Aorta (tissue), 5 donors: ENCODE results near the gene APBA1. TPM values are rescaled to one million over a fixed set of nuclear protein-coding genes. Genes with fewer than 3 reads are reported as not detected.

ENCODE experiments used
- ATAC-seq: fragments of 200-7000 bp; cut with Tn5 transposase; one replicate; pipeline ENCODE4 v1.9.1; 2022; ENCODE audit warnings: moderate library complexity; ENCODE audit not compliant: low FRiP score
- DNase-seq, 2 donors: peaks; one replicate each; pipeline ENCODE4 v3.0.0-alpha.2; 2020
- H3K27ac ChIP-seq, 2 donors: one replicate each; pipeline ENCODE4 v1.5.1; 2013; ENCODE audit warnings: low read length in 2 of 2, mild to moderate bottlenecking in 2 of 2, moderate library complexity in 2 of 2, control low read depth in 1 of 2, inconsistent platforms in 1 of 2, low read depth in 1 of 2
- H3K27me3 ChIP-seq, 2 donors: one replicate each; pipeline ENCODE4 v1.6.1; 2013; ENCODE audit warnings: control low read depth in 1 of 2, low read length in 1 of 2, mild to moderate bottlenecking in 1 of 2, moderate library complexity in 1 of 2; ENCODE audit not compliant: insufficient read depth in 2 of 2, control insufficient read depth in 1 of 2
- H3K36me3 ChIP-seq, 2 donors: one replicate each; pipeline ENCODE4 v1.6.1; 2013; ENCODE audit warnings: control low read depth in 1 of 2, low read length in 1 of 2, mild to moderate bottlenecking in 1 of 2; ENCODE audit not compliant: insufficient read depth in 2 of 2, control insufficient read depth in 1 of 2
- H3K4me1 ChIP-seq, 2 donors: one replicate each; pipeline ENCODE4 v1.6.1; 2013; ENCODE audit warnings: low read length in 2 of 2, control low read depth in 1 of 2, mild to moderate bottlenecking in 1 of 2, moderate library complexity in 1 of 2; ENCODE audit not compliant: insufficient read depth in 2 of 2, control insufficient read depth in 1 of 2
- H3K4me3 ChIP-seq, 2 donors: one replicate each; pipeline ENCODE4 v1.5.1; 2013; ENCODE audit warnings: low read length in 2 of 2, control low read depth in 1 of 2, mild to moderate bottlenecking in 1 of 2
- H3K9me3 ChIP-seq: one replicate; pipeline ENCODE4 v1.6.1; 2013; ENCODE audit warnings: mild to moderate bottlenecking, low read length; ENCODE audit not compliant: control insufficient read depth
- WGBS, 2 donors: extraction: QIAGEN DNeasy Blood & Tissue Kit; methylation state at CpG; one replicate each; pipeline ENCODE4 v1.1.7; 2013; 5-methylcytosine and 5-hydroxymethylcytosine counted together
- intact Hi-C, 2 donors: fragments of 100-400 bp; cut with DNase I; formaldehyde crosslinking; loops; one replicate each; pipeline versions ENCODE4 v1.14.2 to v1.15.0; 2022
- polyA plus RNA-seq, 2 donors: library from polyadenylated mRNA; stranded (reverse); fragments of 200-250 nt; gene quantifications; one replicate each; pipeline ENCODE4 v1.2.3, GENCODE V29; 2013
- total RNA-seq, 2 donors: library from RNA; stranded (reverse); fragmentation: NEBNext Ultra II Directional; extraction: Animal tissue kit (Norgen Biotek cat#: 25700); gene quantifications; one replicate each; pipeline ENCODE4 v1.2.1, GENCODE V29; 2021
- donor health status: healthy with polysubstance abuse.
- donor health status: Bipolar disorder and iron deficiency.
- donor health status: DM: no; HTN: no; CAD: no.
- donor health status: DM: no; HTN: no; CAD: no.
- donor health status: DM: yes; HTN: yes; CAD: no.

The APBA1 gene
- total and polyA plus RNA-seq, 4 donors = 1.9 to 12.6 (median 7.9) TPM

DNA sequence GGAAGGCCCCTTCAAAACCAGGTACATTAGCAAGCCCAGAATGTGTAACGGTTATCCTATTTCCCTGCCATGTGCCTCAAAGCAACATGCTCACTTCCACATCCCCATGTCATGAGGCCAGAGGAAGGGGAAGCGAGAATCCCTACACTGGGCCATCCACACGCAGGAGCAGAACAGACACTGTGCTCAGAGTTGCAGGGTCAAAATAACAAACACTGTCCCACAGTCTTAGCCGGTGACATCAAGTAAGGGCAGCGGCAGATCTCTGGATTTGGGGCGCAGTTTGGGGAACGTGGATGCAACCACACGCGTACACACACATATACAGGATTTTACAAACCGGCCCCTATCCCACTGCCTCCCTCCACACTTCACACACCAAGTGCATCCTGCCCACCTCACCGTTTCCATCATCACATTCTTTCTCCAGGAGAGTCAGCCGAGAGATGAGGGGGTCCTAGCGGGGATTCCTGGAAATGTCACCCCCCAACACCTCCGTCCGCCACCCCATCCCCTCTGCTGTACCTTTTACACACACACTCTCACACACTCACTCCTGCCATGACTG lies 776 bp downstream of the APBA1 start:
- Histone ChIP-seq H3K27ac (peak overlapping the region in 1 of 2 donors; percentile 10), H3K4me1 (no peaks in the 10 kb centered on the region), H3K9me3 (no peaks in the 10 kb centered on the region), H3K27me3 (no peaks in the 10 kb centered on the region), H3K4me3 (peak overlapping the region; percentile 72 to 96), H3K36me3 (no peaks in the 10 kb centered on the region)
- intact Hi-C loops = loop anchor here (5.0 to 10.0 kb wide), 2 partner anchors 86 to 203 kb away; no protein-coding TSS in a partner anchor
- 17 to 26% methylated on average over 15 of the region's 15 CpGs for whole genome bisulfite sequencing, 2 donors
- DNase-seq (peak in 1 of 2 donors; percentile 59), ATAC-seq (peak; percentile 28)

DNA sequence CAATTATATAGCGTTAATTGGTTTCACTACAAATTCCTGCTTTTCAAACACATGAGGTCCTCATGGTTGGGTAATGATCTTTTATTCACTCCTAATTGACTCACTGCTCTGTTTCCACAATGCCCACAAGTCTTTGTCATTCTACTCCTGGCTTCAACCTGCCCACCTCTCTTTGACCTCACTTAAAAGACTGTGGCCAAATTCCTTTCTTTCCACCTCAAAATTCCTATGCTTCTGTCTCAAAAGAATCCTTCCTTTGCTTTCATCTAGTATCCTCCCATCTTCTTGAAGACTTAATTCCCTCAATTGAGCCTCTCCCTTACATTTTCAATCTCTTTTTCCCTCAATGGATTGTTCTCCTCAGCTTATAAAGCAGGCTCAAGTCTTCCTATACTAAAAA lies 4.9 kb downstream of the APBA1 start:
- Histone ChIP-seq H3K27me3 (no peaks in the 10 kb centered on the region), H3K4me1 (no peaks in the 10 kb centered on the region), H3K27ac (no peak overlapping the region), H3K4me3 (no peak overlapping the region), H3K9me3 (no peaks in the 10 kb centered on the region), H3K36me3 (no peaks in the 10 kb centered on the region)
- no peak for DNase-seq
- intact Hi-C loops = no loop called here
- no peak for ATAC-seq
- 97 to 100% methylated on average over 1 of the region's 1 CpG for WGBS, 2 donors

DNA sequence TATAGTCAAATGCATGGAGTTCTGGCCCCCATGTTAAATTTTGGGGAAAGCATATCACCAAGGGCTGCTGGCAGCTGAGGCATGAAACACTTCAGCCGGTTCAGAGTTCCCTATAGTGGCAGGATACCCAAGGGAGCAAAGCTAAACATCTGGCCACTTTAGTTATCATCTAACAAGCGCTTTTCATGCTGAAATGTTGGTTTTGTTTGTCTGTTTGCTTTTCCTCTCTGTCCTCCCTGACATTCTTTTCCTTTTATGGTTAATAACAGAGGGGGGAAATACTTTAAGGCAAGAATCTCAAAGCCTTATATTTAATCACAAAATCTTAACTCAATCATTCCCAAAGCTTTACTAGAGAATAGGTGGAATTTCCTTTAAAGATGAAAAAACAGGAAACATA lies 11.9 kb downstream of the APBA1 start:
- no peak for DNase-seq
- no peak overlapping the region for H3K27ac ChIP-seq
- no peaks in the 10 kb centered on the region for H3K36me3 ChIP-seq
- no peaks in the 10 kb centered on the region for H3K9me3 ChIP-seq
- intact Hi-C loops = no loop called here
- ATAC-seq = no peak
- H3K27me3 ChIP-seq = no peaks in the 10 kb centered on the region
- WGBS, 2 donors = 18 to 43% methylated on average over 2 of the region's 2 CpGs
- no peaks in the 10 kb centered on the region for H3K4me1 ChIP-seq
- H3K4me3 ChIP-seq = no peak overlapping the region

GRCh38 chr9:69658987-69659675 lies 13.0 kb downstream of the APBA1 start:
- Histone ChIP-seq H3K4me3 (no peak overlapping the region), H3K27me3 (no peaks in the 10 kb centered on the region), H3K27ac (no peak overlapping the region), H3K36me3 (no peaks in the 10 kb centered on the region), H3K4me1 (no peaks in the 10 kb centered on the region), H3K9me3 (no peaks in the 10 kb centered on the region)
- intact Hi-C loops = no loop called here
- ATAC-seq = no peak
- WGBS, 2 donors = 91 to 98% methylated on average over 3 of the region's 3 CpGs
- no peak for DNase-seq

- H3K36me3 ChIP-seq = no peaks in the 10 kb centered on the region
- ATAC-seq (no peak), DNase-seq (no peak)
- no peaks in the 10 kb centered on the region for H3K27me3 ChIP-seq
- no peaks in the 10 kb centered on the region for H3K9me3 ChIP-seq
- no peak overlapping the region for H3K27ac ChIP-seq
- intact Hi-C loops = no loop called here
- no peaks in the 10 kb centered on the region for H3K4me1 ChIP-seq
- no peak overlapping the region for H3K4me3 ChIP-seq
Measured at GRCh38 chr9:69657269-69657668, 14.9 kb downstream of the APBA1 start.

- WGBS, 2 donors = 98 to 100% methylated on average over 2 of the region's 2 CpGs
- H3K27me3 ChIP-seq = no peaks in the 10 kb centered on the region
- H3K36me3 ChIP-seq = no peaks in the 10 kb centered on the region
- ATAC-seq (no peak), DNase-seq (no peak)
- no peak overlapping the region for H3K27ac ChIP-seq
- intact Hi-C loops = no loop called here
- H3K9me3 ChIP-seq = no peaks in the 10 kb centered on the region
- H3K4me1 ChIP-seq = no peaks in the 10 kb centered on the region
- no peak overlapping the region for H3K4me3 ChIP-seq
Measured at GRCh38 chr9:69655065-69655464, 17.1 kb downstream of the APBA1 start.

DNA sequence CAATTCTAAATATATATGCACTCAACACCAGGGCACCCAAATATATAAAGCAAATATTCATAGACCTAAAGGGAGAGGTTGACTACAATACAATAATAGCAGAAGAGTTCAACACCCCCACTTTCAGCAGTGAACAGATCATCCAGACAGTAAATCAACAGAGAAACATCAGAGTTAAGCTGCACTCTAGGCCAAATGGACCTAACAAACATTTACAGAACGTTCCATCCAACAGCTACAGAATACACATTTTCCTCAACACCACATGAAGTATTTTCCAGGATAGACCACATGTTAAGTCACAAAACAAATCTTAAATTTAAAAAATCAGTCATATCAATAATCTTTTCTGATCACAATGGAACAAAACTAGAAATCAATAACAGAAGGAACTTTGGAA lies 18.9 kb downstream of the APBA1 start:
- Histone ChIP-seq H3K9me3 (no peaks in the 10 kb centered on the region), H3K27me3 (no peaks in the 10 kb centered on the region), H3K27ac (no peak overlapping the region), H3K36me3 (no peaks in the 10 kb centered on the region), H3K4me3 (no peak overlapping the region), H3K4me1 (no peaks in the 10 kb centered on the region)
- WGBS, 2 donors = 61 to 78% methylated on average over 1 of the region's 1 CpG
- intact Hi-C loops = no loop called here
- DNase-seq = no peak
- no peak for ATAC-seq

DNA sequence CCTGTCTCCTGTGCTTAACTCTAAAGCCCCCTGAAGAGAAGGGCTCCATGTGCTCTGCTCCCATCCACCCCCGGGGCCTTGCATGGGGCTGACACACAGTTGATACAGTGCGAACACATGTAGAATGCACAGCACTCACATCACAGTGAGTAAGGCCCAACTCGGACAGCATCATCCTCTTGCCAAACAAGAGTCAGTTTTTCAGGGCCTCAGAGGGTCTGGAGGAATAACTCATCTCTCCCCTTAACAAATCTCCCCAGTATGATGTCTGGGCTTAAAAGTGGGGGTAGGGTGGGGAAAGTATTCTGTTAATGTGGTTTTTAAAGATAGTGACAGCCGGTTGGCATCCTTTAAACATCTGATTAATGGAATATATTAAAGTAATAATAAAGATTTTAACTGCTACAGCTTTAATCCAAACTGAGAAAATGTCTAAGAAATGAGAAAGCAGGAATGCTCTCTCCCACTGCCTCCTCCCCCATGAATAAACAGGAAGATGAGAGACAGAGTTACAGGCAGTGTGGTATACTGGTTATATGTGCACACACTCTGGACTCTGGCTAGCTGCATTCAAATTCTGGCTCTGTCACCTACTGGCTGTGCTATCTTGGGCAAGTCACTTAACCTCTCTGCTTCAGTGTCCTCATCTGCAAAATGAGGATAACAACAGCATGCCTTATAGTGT lies 22.5 kb downstream of the APBA1 start:
- 36% methylated on average over 4 of the region's 4 CpGs for WGBS, 2 donors
- DNase-seq (no peak), ATAC-seq (no peak)
- Histone ChIP-seq H3K4me1 (no peaks in the 10 kb centered on the region), H3K27me3 (no peaks in the 10 kb centered on the region), H3K9me3 (no peaks in the 10 kb centered on the region), H3K4me3 (no peak overlapping the region), H3K27ac (no peak overlapping the region), H3K36me3 (no peaks in the 10 kb centered on the region)
- intact Hi-C loops = no loop called here

GRCh38 chr9:69647804-69648203 lies 24.4 kb downstream of the APBA1 start:
- Histone ChIP-seq H3K36me3 (no peaks in the 10 kb centered on the region), H3K9me3 (no peaks in the 10 kb centered on the region), H3K4me3 (no peak overlapping the region), H3K4me1 (no peaks in the 10 kb centered on the region), H3K27ac (no peak overlapping the region), H3K27me3 (no peaks in the 10 kb centered on the region)
- intact Hi-C loops = no loop called here
- ATAC-seq = no peak
- no peak for DNase-seq
- WGBS, 2 donors = 96 to 98% methylated on average over 3 of the region's 3 CpGs
